SKM-1 (cell line): Measurements from ENCODE around the gene HRH1.
"Not testable (repeated sequence)": the region's sequence is repeated elsewhere in the genome, so short reads cannot be mapped to it uniquely, and the experiment has no call there.

Source experiments
- DNase-seq: peaks from one replicate; lab custom pipeline; 2025; ENCODE audit not compliant: unreplicated experiment; lab: John Stamatoyannopoulos, UW

The HRH1 gene

DNA sequence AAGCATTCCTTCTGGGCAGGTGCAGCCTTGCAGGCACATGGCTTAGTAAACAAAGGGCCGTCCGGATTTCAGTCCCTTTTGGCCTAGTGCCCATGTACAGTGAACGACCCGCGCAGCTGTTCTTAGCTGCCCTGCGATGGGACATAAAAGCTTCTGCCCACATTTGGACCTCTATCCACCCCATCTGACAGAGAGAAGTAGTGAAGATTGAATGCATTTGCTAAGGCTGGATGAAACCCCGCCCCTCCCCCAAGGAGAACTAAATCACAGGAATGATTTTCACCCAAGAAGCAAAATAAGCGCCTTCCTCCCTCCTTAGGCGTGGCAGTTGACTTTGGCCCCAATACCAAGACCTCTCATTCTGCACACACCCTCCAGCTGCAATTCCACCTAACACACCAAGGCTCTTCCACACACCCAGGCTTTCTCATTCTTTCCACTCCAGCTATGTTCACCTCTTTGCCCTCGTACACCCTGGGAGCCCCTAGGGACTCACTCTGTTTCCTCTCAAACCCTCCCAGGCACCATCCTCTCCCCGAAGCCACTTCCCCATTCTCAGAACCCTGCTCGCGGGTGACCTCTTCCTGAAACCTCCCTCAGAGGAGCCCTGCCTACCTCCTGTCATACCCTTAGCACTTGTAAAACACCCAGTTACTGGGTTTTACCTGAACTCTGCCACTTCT is 14.1 kb upstream of the HRH1 start:
- DNase-seq = peak; percentile 97

DNA sequence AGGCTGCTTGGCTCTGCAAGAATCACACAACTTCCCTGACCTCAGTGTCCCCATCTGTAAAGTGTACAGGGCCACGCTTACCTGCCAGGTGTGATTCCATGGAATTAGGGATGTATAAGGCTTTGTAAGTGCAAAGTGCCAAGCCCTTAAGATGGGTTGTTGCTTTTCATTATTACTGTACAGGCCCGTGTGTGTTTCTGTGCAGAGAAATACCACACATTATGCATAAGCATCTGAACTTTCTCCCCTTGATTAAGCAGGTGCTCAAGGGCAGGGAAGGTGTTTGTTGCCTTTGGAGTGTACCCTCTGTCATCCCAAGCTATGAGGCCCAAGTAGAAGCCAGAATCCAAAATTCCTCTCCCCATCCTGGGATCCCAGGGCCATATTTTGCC is 13.6 kb upstream of the HRH1 start:
- DNase-seq = no peak

DNA sequence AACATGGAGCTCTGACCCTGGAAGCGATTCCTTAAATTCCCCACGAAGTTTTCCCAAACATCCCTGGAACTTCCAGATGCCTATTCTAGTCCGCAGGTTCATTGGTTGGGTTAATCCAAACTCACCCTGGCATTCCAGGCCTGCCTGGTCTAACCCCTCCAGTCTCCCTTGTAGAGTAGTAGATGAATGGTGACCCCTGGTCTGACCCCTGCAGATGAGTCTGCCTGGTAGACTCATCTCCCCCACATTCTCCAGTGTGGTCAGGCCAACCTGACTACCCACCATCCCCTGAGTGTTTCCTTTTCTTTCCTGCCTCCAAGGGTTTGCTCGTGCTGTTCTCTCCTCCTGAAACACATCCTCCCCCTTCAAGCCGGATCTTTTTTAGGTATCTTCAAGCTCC is 10.8 kb upstream of the HRH1 start:
- DNase-seq = no peak

DNA sequence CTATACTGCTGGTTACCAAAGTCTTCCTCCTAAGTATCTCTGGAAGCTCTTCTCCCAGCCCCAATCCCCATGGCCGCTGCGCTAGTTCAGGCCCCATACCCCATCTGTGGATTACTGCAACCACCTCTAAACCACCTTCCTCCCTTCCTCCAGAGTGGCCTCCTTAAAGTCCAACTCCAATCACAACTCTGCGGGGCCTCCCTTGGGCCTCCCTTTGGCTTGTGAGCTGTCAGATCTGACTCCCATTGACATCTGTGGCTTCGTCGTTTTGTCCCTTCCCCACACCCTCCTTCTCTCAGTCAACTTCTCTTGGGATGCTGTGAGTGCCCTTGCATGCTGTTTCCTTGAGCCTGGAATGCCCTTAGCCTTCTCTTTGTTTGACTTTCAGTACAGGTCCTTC is 9.3 kb upstream of the HRH1 start:
- DNase-seq = no peak

DNA sequence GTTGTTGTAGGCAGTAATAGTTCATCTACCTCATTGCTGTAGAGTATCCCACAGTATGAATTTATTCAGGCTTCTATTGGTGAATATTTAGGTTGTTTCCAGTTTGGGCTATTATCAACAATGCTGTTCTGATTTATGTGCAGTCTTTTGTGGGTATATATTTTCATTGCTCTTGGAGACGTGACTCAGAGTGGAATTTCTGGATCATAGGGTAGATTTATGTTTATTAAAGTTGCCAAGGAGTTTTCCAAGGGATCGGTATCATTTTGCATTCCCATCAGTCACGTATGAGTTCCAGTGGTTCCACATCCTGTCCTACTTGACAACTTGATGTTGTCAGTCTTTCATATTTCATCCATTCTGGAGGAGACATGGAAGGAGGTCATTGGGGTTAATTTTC is 8.4 kb upstream of the HRH1 start:
- no peak for DNase-seq

DNA sequence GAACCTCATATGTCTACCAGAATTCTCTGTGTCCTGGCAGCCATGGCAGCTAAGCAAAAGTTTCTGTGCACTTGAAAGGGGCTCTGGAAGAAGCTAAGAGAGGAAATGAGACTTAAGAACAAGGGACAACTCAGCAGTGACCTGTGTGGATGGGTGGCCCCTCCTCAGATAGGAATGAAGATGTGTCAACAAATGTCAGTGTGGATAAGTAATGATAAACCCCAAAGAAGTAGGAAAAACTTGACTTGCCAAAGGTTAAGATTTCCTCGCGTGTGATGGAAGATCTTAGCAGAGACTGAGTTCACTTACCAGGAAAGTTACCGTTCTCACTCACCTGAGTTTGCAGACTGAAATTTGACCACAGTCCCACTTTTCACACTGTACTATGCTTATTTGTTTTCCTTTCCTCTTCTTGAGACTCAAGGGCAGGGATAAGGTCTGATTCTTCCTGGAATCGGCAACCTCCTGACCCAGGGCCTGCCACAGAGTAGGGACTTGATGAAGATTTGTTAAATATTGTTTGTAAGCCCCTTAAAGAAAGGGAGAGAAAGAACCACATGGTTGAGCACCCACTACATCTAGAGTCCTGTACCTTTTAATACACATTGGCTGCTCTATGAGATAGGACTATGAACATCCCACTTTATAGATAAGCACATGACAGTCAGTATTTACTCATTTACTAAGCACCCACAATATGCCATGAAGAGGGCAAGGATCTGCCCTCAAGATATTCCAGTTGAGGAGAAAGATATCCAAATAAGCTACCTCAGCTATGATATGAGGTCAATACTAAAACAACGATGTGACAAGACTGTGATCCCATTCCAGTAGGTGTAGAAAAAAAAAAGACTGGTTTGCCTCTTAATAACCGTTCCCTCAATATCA is 7.3 kb upstream of the HRH1 start:
- no peak for DNase-seq

DNA sequence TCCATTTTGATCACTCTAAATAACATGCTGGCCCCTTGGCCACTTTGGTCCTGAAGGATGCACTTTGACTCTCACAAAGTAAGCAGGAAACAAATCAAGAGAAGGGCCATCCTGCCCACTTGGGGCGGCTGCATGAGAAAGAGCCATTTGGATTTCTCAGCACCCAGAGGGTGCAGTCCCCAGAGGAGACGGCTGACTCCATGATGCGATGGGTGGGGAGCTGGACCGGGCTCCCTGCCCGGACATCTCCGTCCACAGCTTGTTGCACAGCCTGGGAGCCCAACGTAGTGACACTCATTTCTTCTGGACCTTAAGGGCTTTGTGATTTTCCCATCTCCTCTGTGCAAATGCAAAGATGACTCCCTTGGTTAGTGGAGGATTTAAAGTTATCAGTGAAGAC is 4.0 kb upstream of the HRH1 start:
- DNase-seq = no peak

DNA sequence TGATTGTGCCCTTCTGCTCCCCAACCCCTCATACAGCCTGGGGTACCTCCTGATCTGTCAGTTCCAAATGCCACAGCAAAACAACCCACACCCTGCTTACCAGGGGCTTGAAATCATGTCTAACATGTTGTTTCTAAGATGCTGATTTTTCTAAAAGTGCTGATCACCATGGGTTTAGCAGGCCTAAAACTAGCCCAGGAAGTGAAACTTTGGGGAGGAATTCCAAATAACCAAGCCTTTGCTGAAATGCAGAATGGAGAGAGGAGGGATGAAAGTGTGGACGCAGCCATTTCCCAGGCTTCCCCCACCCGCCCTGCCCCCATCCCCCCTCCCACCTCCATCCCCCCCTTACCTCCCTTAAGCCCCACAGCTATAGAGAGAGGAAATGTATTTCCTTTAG is 2.0 kb upstream of the HRH1 start:
- no peak for DNase-seq

DNA sequence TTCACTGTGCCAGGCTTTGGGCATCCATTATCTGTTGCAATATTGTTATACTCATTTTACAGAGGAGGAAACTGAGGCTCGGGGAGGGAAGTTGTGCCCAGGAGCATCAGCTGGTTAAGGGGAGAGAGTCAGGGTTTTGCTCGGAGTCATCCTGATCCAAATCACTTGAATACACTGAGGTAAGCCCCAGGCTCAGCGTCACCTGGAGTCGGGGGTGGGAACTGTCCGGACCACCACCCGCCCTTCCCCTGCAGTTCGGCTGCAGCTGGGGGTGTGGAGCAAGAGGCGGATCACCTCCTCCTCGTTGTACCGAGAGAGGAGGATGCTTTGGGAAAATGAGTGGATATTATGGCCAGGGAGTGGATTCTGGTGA is 646 bp downstream of the HRH1 start:
- DNase-seq = no peak

DNA sequence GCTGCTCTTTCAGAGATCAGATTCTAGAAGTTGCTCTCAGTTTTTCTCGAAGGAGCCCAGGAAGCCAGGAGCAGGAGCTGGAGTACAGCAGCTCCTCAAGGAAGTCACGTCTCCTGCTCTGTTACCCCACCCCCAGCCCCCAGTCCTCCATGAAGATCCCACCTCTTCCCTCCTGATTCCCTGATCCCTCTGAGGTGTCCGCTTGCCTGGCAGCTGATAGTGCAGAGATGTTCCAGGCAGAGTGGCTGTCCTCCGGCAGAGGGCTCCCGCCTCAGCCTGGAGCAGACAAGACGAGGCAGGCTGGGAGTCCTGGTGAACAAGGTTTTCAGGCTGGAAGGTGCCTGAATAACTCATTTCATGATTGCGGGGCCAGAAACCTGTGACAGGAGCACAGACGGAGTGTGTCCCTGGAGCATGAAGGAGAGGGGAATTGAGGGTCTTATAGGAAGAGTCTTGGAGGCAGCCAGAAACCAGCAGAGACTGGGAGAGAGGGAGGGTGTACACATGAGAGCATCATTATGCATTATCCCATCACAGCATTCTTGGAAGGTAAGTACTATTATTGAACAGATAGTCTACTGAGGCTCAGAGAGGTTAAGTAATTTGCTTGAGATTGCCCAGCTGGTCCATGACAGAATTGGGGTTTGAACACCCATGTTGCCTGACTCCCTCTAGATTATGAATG is 1.2 kb downstream of the HRH1 start:
- DNase-seq = no peak

DNA sequence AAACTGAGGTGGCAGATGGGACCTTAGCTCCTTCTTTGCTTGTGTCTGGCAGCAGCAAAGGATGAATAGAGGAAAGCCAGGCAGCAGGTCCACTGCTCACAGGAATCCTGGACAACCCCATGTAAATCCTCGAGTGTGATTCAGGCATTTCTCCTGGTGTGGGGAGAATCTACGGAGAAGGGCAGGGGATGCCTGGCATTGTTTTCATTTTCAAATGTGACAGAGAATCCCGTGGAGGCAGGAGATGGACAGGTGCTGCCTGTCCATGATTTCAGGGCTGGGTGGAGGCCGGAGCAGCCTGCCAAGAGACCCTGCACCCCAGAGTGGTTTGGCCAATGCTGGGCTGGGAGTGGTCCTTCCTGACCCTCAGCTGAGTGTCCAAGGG is 1.7 kb downstream of the HRH1 start:
- DNase-seq = no peak

DNA sequence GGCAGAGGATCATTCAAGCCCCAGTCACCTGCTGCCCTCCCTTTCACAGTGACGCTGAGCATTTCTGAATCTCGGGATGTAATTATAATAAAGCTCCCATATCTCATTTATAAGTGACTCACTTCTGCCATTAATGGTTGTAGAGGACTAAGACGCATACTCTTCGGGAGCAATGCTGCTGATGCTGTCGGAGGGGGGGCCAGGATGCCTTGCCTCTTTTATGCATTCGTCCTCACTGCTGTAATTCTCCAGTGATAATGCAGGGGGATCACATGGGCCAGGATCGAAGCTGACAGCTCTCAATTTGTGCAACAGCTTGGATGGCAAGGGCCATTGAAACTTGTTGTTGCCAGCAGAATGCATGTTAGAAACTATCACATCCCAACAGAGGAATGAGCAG is 3.1 kb downstream of the HRH1 start:
- DNase-seq = no peak

DNA sequence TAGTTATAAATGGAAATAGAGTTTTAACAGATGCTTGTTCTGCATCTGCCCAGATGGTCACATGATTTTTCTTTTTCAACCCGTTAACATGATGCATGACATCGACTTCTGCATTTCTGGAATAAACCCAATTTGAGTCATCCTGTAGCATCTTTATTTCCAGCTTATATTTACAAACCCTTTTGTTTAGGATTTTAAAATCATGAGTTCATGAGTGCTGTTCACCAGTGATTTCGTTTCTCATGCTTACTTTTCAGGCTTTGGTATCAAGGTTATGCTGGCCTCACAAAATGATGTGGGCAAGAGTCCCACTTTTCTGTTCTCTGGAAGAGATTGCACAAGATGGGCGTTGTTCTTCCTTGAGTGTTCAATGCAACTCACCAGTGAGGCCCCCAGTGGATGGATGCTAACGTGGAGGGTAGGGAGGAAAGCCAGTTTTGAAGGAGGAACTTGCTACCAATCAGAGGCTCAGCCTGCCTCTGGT is 5.2 kb downstream of the HRH1 start:
- DNase-seq = no peak

DNA sequence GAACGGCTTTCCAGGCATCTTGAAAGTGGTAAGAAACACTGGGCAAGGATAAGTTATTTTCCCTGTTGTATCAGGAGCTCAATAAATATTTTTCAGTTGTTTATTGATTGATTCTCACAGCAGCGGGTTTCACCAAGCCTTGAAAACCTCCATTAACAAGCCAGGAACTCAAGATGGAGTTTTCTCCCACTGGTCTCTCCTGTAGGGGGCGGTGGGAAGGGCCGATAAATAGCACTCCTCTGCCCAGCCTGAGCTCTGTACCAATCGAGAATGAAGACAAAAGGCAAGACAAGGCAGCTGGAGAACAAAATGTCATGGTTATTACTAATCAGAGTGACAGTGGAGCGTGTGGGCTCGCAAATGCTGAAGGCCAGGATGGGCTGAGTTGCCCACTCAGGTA is 7.4 kb downstream of the HRH1 start:
- DNase-seq = no peak

DNA sequence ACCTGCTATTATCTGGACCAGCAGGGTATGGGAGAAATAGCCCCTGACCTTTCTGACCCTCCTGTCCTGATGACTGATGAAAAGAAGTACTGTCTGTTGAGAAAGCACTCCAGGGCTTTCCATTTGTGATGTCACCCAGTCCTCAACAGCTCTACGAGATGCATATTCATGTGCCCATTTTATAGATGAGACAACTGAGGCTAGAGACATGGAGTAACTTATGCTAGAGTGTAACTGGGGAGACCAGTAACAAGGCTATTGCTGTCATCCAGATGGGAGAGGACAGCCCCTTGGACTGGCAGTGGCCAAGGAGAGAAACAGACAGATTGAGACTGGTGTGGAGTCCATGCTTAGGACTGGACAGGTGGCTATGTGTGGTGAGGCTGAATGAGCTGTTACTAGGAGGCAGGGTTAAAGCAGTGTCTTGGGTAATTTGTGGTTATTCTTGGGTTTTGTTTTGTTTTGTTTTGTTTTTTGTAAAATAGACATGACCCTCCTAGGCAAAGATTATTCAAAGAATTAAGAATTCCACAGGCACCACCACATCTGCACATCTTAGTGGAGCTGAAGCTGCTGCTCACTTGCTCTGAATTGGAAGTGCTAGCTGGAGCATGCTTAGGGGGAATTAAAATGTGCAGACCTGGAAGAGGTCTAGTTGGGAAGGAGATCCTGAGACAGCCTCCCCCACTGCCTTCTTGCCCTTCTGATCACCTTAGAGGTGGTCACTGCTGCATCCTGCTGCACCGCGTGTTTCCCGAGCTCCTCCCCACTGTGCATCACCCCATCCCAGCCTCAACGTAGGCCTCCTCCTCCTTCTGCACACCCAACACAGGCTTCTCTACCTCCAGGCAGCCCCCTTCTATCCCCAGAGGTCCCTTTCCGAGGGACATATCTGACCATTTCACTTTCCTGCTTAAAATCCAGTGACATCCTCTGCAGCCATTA is 8.4 kb downstream of the HRH1 start:
- DNase-seq = no peak

DNA sequence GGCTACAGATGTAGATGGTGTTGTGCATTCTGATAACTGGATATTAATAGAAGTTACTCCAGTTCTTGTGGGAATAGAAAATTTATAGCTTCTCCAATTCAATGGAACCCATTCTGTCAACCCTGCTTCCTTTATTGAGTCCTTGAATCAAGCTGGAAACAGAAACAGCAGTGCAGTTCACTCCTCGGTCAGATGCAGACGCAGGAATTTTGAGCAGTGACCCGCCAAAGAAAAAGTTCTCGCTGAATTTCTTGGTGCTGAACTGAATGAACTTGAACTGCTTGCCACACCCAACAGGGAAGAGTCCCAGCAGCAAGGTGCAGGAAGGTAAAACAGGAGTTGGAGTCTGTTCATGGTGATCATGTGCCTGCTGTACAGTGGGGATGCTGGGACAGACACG is 10.3 kb downstream of the HRH1 start:
- DNase-seq = no peak

DNA sequence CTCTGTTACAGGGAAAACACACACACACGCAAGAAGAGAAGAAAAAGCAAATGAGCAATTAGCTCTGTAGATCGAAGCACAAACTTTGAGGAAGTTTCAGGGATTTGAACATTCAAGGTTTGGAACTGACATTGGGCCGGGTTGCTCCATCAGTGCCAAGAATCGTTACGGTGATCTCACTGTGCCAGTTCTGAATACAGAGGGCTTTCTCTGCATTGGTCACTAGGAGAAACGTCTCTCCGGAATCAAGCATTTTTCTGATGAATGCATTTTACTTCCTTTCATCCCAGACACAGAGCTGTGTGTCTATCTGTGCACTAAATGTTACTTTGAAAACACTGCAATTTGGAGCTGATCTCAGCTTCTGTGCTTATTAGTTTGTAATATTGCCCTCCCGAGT is 11.2 kb downstream of the HRH1 start:
- no peak for DNase-seq

DNA sequence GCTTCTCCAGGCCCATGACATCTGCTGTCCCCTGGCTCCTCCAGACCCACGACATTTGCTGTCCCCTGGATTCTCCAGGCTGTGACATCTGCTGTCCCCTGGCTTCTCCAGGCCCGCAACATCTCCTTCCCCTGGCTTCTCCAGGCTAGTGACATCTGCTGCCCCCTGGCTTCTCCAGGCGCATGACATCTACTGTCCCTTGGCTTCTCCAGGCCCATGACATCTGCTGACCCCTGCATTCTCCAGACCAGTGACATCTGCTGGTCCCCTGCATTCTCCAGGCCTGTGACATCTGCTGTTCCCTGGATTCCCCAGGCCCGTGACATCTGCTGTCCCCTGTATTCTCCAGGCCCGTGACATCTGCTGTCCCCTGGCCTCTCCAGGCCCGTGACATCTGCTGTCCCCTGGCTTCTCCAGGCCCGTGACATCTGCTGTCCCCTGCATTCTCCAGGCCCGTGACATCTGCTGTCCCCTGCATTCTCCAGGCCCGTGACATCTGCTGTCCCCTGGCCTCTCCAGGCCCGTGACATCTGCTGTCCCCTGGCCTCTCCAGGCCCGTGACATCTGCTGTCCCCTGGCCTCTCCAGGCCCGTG is 12.6 kb downstream of the HRH1 start:
- not testable (repeated sequence) for DNase-seq

DNA sequence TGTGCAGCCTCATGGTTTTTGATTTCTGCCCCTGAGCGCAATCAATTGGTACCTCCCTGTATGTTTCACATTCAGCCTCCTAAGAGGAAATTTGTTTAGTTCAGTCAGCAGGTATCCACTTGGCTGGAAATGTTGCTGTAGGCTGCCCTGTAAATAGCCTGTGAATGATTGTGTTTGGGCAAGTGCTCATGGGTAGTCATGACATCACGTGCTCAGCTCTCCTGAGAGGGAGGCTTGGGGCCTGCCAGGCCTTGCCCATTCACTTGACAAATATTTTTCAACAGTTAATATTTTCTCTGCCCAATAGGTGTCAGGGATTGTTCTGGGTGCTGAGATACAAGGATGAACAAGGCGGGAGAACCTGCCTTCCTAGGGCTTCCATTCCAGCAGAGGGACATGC is 13.3 kb downstream of the HRH1 start:
- DNase-seq = no peak

DNA sequence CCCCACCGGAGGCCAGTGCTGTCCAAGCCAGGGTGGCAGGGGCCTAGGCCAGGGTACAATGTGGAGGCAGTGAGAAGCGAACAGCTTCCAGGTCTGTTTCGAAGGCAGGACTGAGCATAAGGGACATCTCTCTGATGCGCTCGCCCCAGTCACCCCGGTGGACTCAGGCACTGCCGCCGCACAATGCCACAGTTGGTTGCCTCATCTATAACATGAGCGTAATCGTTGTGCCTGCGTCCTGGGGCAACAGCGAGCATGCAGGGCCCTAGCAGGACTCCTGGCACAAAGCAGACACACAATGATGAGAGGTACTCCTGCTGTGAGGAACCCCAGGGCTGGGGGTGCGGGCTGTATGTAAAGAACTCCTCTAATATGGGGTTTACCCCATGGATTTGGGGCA is 14.1 kb downstream of the HRH1 start:
- no peak for DNase-seq
